Left ventricle myocardium inferior (tissue), 1 donor: ENCODE measurements around the gene PTH2. TPM values are rescaled to one million over a fixed set of nuclear protein-coding genes. Genes with fewer than 3 reads are reported as not detected.

Source experiments
- DNase-seq: peaks from one replicate; pipeline ENCODE4 v3.0.0-alpha.2; 2020
- H3K27ac ChIP-seq: fragments of 200-600 bp; replicated peaks from 2 replicates; pipeline ENCODE4 v1.8.0; 2021
- H3K27me3 ChIP-seq: fragments of 200-600 bp; 2 replicates; pipeline ENCODE4 v1.8.0; 2021; ENCODE audit warnings: low read depth
- H3K36me3 ChIP-seq: fragments of 200-600 bp; 2 replicates; pipeline ENCODE4 v1.8.0; 2021
- H3K4me1 ChIP-seq: fragments of 200-600 bp; 2 replicates; pipeline ENCODE4 v1.8.0; 2021
- H3K4me3 ChIP-seq: fragments of 200-600 bp; 2 replicates; pipeline ENCODE4 v1.8.0; 2021; ENCODE audit warnings: mild to moderate bottlenecking, moderate library complexity
- H3K9me3 ChIP-seq: fragments of 200-600 bp; replicated peaks from 2 replicates; pipeline ENCODE4 v1.8.0; 2021
- intact Hi-C: fragments of 100-400 bp; cut with micrococcal nuclease; formaldehyde crosslinking; loops from one replicate; pipeline ENCODE4 v1.11.0; 2022
- total RNA-seq: library from RNA; stranded (reverse); fragmentation: NEBNext Ultra II Directional; extraction: Animal tissue kit (Norgen Biotek cat#: 25700); gene quantifications from one replicate; pipeline ENCODE4 v1.2.1, GENCODE V29; 2021
- TF ChIP-seq, protein P1 (sequence below): fragments of 200-600 bp; IDR thresholded peaks from 2 replicates; pipeline ENCODE4 v1.8.0; 2021; ENCODE audit warnings: antibody characterized with exemption, mild to moderate bottlenecking, borderline replicate concordance
- donor health status: DM: no; HTN: yes; CAD: no; lungs with severe emphysema.

Gene PTH2
- total RNA-seq, 1 donor from 2014 or later, result not detected

DNA sequence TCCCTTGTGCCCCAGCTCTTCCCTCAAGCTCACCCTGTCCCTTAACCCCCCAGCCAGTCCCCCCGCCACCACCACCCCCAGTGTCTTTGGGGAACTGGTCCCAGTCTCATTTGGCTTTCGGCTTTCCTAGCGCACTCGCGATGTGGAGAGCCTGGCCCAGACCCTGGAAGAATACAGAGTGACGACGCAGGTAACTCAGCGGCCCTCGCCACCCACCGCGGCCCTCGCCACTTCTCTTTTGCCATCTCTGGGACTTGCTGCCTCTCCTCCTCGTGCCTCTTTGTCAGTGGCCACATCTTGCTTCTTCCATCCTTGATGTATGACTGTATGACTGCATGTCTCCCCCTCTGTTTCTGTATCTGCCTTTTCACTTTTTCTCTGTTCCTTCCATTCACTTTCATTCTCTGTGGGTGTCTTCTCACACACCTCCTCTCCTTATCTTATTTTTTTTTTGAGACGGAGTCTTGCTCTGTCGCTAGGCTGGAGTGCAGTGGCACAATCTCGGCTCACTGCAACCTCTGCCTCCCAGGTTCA lies 15.7 kb downstream of the PTH2 start:
- intact Hi-C loops, result no loop called here
- no peak for DNase-seq
- Histone ChIP-seq H3K27ac (no peak overlapping the region), H3K27me3 (peaks cover 32% of the 10 kb centered on the region), H3K9me3 (no peaks in the 10 kb centered on the region), H3K4me1 (no peaks in the 10 kb centered on the region), H3K4me3 (no peak overlapping the region), H3K36me3 (no peaks in the 10 kb centered on the region)
- TF ChIP-seq, protein P1, sequence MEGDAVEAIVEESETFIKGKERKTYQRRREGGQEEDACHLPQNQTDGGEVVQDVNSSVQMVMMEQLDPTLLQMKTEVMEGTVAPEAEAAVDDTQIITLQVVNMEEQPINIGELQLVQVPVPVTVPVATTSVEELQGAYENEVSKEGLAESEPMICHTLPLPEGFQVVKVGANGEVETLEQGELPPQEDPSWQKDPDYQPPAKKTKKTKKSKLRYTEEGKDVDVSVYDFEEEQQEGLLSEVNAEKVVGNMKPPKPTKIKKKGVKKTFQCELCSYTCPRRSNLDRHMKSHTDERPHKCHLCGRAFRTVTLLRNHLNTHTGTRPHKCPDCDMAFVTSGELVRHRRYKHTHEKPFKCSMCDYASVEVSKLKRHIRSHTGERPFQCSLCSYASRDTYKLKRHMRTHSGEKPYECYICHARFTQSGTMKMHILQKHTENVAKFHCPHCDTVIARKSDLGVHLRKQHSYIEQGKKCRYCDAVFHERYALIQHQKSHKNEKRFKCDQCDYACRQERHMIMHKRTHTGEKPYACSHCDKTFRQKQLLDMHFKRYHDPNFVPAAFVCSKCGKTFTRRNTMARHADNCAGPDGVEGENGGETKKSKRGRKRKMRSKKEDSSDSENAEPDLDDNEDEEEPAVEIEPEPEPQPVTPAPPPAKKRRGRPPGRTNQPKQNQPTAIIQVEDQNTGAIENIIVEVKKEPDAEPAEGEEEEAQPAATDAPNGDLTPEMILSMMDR, result no peak

DNA sequence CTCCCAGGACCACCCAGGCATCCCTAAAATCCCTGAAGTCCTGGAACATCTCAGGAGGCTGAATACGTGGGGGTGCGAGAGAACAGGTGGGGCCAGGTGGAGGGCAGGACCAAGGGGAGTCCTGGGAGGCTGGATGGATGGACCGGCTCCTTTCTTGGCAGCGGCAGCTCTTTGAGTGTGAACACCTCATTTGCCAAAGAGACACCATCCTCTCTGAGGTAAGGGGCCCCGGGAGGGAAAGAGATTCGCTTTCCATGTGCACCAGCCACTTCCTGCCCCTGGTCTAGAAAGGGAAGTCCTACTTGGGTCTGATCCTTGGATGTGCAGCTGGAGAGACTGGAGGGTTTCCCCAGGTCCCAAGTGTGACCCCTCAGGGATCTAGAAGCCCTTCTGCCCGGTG lies 16.2 kb downstream of the PTH2 start:
- DNase-seq, result no peak
- Histone ChIP-seq H3K36me3 (no peaks in the 10 kb centered on the region), H3K4me3 (no peak overlapping the region), H3K4me1 (no peaks in the 10 kb centered on the region), H3K27ac (no peak overlapping the region), H3K27me3 (peaks cover 32% of the 10 kb centered on the region), H3K9me3 (no peaks in the 10 kb centered on the region)
- intact Hi-C loops, result no loop called here
- TF ChIP-seq, protein P1, result no peak

GRCh38 chr19:49403404-49404187 lies 19.6 kb downstream of the PTH2 start:
- no peak overlapping the region for H3K4me3 ChIP-seq
- intact Hi-C loops, result no loop called here
- DNase-seq, result no peak
- TF ChIP-seq, protein P1, result no peak
- H3K4me1 ChIP-seq, result no peaks in the 10 kb centered on the region
- H3K27me3 ChIP-seq, result peaks cover 30% of the 10 kb centered on the region
- no peaks in the 10 kb centered on the region for H3K36me3 ChIP-seq
- H3K9me3 ChIP-seq, result no peaks in the 10 kb centered on the region
- no peak overlapping the region for H3K27ac ChIP-seq

GRCh38 chr19:49400029-49400428 lies 23.2 kb downstream of the PTH2 start:
- H3K9me3 ChIP-seq, result no peaks in the 10 kb centered on the region
- H3K4me3 ChIP-seq, result no peak overlapping the region
- intact Hi-C loops, result no loop called here
- DNase-seq, result no peak
- H3K27me3 ChIP-seq, result peaks cover 42% of the 10 kb centered on the region
- H3K27ac ChIP-seq, result no peak overlapping the region
- no peaks in the 10 kb centered on the region for H3K4me1 ChIP-seq
- TF ChIP-seq, protein P1, result no peak
- H3K36me3 ChIP-seq, result no peaks in the 10 kb centered on the region

DNA sequence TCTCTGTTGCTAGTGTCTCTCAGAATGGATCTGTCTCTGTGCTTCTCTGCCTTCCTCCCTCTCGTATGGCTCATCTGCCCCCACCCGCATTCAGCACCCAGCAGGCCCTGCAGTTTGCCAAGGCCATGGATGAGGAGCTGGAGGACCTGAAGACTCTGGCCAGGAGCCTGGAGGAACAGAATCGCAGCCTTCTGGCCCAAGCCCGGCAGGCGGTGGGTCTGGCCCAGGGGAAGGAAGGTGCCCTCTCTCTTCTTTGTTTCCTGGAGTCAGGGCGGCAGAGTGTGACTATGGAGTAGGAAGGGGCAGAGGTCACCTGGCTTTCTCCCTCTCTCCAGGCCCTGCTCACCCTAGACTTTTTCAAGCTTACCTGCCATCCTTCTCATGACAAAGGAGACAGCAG lies 24.3 kb downstream of the PTH2 start:
- intact Hi-C loops, result loop anchor here (10.0 kb wide), 1 partner anchor 46 kb away; the partner anchor contains the start of gene SLC17A7
- Histone ChIP-seq H3K27me3 (peaks cover 53% of the 10 kb centered on the region), H3K9me3 (no peaks in the 10 kb centered on the region), H3K4me1 (no peaks in the 10 kb centered on the region), H3K27ac (no peak overlapping the region), H3K4me3 (no peak overlapping the region), H3K36me3 (no peaks in the 10 kb centered on the region)
- DNase-seq, result no peak
- TF ChIP-seq, protein P1, result no peak
